ENCODE data around the gene MRPS7.

- TF ChIP-seq CTCF (conservative IDR thresholded peaks at IDR 0.05; ENCODE audit: low read depth, low read length) (no peak), EZH2 (IDR thresholded peaks at IDR 0.05; ENCODE audit: borderline replicate concordance, low read depth, low read length, poor library complexity, severe bottlenecking) (no peak)
Observed at GRCh38 chr17:75227729-75228128, 34.0 kb upstream of the MRPS7 start.

Data from A673 (cell line).